ENCODE results near the gene KCNA2.

KCNA2 gene

DNA sequence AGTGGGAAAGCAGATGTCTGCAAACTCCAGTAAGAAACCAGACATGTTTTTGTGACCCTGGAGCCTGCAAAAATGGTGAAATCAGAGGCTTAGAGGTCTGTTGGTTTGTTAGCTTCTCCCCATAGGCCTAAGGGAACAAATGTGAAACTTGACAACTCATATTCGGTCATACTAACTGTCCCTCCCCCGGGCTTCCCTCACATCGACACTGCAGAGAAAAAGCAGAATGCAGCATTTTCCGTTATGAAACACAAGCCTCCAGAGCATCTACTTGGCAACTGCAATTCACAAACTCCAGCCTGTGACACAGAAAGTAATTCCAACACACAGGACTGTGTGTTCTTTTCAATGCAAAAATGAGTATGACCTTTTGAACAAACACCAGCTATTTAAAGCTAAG lies 3.7 kb downstream of the KCNA2 start:
- no peak for DNase-seq (ENCODE audit: low read depth)

DNA sequence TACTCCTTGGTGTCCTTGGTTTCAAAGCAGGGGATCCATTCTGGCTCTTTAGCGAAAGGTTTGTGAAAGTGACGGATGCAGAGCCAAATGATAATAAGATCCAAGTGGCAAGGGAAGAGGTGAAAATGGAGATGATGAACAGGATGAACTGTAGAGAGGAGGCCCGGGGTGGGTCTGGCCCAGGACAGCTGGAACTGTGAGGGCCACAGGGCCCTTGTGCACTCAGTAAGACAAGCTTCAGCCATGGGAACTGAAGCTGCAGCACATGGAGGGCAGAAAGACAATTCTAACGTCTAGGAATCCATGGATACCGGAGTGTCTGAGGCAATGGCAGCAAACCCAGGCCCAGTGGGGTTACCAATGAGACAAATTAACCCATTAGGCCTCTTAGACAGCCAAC lies 4.8 kb downstream of the KCNA2 start:
- no peak for DNase-seq (ENCODE audit: low read depth)

DNA sequence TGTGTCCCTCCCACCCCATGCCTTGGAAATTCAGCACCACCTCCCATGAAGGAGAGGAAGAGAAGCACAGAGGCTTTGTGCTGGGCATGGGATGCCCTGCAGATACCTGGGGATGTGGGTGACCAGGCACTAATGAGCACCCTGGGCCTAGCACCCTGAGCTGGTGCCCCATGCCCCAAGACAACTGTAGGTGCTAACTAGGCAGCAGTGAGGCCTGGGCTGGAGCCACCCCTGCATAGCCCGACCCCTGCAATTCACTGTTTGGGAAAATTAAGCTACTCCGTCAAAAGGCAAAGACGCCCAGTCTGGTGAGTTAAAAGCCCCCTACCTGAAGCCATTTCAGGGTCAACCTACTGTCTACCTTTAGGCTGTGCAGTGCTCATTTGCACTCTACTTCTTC lies 5.4 kb downstream of the KCNA2 start:
- DNase-seq (ENCODE audit: low read depth), result no peak

DNA sequence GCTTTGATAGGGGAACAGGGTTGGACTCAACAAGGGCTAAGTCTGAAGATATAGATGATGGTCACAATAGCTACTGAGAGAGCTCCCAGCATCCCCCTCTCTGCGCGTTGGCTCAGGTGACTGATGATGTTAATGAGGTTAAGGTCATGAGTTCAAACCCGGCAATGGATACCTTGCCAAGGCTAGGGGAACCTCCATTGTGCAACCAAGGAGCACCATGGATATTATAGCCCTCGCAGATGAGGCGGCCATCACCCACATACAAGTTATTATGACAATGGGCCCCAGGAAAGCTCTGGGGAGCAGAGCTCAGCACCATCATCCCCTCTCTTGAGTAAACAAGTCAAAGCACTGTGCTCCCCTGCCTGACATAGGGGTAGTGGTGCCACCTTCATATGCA lies 8.2 kb downstream of the KCNA2 start:
- no peak for DNase-seq (ENCODE audit: low read depth)

DNA sequence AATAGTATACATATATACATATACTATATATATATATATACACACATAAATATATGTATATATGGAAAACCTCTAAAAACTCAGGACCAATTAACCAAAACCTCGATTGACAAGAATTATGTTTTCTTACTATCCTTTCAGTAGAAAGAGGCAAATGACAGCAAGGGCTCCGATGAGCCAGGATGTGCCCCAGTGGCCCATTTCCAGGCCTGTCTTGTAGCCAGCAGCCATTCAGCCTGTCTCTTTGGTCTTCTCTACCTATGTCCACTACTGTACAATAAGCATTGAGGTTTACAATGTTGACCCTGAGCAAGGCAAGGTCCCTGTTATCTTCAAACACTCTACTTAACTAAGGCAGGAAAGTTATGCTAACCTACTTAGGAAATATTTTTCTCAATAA lies 9.8 kb downstream of the KCNA2 start:
- no peak for DNase-seq (ENCODE audit: low read depth)

DNA sequence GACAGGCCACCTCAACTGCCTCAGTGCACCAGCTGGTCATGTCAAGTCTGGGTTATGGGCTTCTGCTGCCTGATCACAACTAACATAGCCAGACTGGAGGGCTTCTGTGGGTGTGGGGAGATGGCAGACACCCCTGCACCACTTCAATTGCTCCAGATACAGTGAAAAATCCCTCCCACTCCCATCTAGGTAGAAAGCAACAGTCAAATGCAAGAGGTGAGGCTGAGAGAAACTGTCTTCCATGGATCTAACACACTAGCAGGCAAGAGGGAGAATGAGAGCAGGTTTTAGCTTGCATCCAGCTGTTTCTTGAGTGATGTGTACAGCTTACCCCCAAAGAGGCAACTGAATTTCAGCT lies 10.8 kb downstream of the KCNA2 start:
- DNase-seq (ENCODE audit: low read depth), result no peak

DNA sequence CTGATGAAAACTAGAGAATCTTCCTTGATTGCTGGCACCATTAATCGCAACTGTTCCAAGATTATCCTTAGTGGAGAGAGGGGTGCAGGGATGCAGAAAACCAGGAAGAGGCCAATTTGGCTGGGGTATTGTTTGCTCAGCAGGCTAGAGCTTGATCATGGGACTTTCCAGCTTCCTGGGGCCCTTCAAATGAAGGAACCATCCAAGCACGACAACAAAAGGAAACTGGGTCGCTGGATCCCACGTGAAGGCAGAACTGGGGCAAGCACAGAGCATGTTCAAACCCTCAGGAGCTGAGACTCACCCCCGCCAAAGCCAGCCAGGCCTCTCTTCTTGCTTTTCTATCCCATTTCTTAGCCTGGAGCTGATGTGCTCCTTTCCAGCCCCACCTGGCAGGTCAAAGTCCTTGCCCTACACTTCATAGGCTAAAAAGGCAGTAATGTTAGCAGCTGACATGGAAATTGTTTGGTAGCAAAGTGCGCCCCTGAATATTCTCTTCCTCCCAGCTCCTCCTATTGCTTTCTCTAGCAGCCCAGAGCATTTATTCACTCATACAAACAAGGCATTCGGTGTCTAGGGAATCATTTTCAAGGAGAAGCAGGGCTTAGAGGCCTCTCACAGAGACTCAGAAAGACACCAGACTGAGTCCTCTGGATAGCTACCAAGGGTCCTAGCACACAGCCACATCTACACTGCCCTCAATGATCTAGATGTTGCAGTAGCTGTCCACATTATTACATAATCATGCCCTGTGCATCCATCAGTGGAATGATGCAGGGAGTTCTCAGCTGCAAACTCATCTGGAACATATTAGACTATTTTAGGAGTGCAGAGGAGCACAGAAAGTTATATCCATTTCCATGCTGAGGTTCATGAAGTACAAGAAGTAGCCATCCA lies 11.5 kb downstream of the KCNA2 start:
- DNase-seq (ENCODE audit: low read depth), result no peak

DNA sequence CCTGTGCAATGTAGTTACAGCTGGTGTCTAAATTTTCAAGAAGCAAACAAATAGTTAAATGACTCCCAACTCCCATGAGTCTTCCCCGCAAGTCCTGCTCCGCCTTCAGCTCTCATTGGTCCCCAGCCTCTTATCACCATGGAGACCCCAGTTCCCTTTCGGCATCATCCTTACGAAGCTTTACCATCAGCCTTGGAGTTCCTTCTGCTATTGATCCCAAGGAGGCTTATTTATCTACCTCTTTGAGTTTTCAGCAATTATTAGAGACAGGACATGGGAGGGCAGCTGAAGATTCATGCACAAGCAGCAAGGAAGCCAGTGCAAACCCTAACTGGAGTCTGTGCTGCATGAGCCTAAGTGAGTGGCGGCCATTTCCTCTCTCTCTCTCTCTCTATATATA lies 12.3 kb downstream of the KCNA2 start:
- DNase-seq (ENCODE audit: low read depth), result no peak

DNA sequence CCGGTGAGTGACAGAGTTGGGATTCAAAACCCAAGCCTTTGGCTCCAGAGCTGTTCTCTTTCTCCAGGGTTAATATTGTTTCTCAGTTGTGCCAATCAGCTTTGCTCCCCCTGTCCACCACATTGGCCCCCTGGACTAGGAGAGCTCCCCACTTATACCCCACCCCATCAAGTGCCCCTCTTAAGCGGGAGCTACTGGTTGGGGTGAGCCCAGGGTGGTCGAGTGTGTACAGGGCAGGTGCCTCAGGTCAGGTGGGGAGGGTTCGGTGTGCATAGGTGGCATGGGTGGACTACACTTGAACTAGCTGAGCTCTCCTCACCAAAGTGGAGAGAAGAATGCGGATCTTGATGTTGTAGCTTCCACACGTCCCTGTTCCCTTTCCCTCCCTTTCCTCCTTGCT lies 14.2 kb downstream of the KCNA2 start:
- no peak for DNase-seq (ENCODE audit: low read depth)

DNA sequence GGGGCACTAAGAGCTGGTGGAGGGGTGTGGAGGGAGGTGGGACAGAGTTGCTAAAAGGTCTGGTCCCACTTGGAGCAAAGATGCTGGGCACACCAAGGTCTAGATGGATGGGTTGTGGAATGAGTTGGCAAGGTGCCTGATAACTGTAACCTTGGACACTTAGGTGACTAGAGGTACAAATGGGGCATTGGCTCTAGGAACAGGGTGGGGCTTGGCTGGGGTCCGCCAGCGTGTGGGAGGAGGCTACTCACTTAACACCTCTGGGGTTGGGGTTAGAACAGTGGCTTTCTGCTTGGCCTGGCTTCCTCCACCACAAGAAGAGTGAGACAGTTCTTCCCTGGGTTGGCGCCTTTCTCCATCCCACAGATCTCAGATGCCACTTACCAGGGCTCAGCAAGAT lies 17.2 kb downstream of the KCNA2 start:
- DNase-seq (ENCODE audit: low read depth), result no peak

DNA sequence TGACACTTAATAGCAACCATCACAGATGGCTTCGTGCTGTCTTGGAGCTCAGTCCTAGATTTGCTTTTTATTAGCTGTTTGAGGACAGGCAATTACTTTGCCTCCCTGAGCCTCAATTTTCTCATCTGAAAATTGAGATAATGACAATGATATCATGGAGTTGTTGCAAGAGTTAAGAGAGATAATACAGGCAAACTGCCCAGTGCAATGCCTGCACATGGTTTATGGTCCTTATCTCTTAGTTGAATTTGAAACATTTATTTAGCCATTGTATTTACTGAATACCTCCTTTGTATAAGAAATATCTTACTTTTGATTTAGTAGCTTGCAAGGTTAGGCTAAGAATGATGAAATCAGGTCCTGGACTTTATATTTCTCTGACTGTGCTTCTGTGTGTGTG lies 17.7 kb downstream of the KCNA2 start:
- DNase-seq (ENCODE audit: low read depth), result no peak

DNA sequence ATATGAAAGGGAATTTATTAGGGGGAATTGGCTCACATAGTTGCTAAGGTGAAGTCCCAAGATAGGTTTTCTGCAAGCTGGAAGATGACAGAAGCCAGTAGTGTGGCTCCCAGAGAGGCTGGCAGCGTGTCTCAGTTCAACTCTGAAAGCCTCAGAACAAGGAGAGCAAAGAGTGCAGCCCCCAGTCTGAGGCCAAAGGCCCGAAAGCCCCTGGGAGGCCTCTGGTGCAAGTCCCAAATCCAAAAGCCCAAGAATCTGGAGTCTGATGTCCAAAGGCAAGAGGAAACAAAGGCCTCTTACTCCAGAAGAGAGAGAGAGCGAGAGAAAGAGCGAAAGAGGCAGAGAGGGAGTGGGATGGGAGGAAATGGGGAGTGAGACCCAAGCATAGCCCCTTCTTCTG lies 18.3 kb downstream of the KCNA2 start:
- no peak for DNase-seq (ENCODE audit: low read depth)

DNA sequence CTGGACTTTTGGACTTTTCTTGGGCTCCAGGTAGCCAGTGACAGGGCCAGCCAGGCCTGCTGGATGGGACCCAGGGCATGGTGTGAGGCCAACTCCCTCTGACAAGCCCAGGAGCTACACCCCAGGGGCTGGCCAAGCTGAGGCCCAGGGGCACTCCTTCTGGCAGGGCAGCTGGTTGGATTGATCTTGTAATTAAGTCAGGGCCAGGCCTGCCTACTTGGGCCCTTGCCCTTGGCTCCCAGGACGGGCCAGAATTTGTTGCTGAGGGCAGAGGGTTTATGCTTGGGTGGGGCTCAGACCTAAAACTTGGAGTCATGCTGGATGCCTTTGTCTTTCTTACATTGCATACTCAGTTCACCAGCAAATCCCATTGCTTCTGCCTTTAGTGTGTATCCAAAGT lies 20.7 kb downstream of the KCNA2 start:
- DNase-seq (ENCODE audit: low read depth), result no peak

DNA sequence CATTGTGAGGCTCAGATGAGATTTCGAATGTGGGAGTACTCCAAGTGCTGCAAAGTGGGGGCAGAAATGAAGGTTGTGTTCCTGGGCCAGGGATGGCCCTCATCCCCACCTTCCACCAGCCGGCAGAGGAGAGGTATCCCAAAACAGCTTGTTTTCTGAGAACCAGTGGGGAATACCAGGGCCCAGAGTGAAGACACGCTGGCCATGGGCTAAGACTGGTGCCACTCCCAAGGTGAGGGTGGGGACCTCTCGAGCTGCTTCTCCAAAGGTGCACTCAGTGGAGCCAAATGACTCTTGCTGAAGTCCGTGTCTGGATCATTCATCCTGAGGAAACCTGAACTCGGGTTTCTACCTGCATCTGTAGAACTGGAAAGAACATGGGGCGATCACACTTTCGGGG lies 22.1 kb downstream of the KCNA2 start:
- no peak for DNase-seq (ENCODE audit: low read depth)

DNA sequence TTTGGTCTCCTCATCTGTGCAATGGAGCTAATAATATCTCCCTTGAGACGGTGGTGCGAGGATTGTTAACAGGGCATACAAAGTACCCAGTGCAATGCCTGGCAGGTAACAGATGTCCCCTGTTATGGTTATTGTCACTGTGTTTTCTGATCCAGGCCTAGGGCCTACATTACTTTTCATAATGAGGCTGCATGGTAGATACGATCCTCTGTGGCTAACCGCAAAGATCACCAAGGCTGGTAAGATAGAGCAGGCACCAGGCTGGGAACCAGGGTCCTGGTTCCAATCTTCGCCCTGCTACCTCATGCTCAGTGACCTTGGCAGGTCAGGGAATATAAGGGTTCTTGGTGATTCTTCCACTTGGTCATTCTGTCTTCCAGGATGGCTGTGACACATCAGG lies 22.7 kb downstream of the KCNA2 start:
- no peak for DNase-seq (ENCODE audit: low read depth)

DNA sequence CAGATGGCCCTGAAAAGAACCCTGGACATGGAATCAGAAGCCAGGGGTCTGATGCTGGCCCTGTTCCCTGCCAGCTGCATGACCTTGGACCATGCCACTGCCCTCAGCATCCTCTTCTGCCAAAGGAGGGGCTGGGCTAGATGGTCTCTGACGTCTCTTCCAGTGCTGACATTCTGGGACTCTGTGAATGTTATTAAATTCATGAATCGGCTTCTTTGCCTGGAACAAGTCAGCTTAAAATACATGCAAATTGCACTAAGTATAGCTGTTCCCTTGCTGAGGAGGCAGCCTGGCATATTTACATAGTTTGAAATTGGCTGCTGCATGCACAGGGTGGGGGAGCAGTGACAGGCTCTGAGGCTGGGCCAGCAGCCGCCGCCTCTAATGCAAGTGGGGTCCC lies 23.8 kb downstream of the KCNA2 start:
- no peak for DNase-seq (ENCODE audit: low read depth)

DNA sequence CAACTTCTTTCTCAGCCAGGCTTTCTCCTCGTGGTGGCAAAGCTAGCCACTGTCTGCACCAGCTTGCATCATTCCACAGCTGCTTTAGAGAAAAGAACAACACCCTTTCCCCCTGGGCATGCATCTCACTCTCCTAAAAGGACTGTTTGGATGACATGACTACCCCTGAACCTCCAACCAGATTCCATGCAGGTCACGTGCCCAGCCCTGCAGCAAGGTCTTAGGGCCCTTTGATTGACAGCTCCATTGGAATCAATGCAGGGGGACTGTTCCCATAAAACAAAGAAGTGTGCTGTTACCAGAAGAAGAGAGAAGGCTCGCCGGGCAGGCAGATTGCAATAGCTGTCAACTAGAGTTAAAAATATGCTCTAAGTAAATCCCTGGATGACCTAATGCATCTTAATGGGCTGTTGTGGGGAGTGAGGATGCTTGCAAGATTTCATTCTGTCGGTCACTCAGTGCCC lies 24.4 kb downstream of the KCNA2 start:
- DNase-seq (ENCODE audit: low read depth), result no peak

DNA sequence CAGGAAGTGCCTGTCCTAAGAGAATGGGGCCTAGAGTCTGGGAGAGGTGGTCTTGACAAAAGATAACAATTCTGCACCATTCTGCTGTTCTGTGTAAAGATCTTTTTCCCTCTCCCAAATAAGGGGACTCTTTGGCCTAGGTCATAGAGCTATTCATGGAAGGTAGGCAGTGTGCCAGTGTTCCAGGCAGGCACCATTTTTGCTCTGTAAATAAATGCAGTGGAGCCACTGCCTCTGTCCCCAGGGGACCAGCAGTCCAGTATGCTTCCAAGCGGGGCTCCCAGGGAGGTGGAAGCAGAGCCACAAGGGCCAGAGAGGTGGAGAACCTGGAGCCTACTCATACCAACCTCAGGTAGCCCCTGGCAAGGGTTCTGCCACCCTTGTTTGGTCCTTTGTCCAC lies 25.9 kb downstream of the KCNA2 start:
- no peak for DNase-seq (ENCODE audit: low read depth)

DNA sequence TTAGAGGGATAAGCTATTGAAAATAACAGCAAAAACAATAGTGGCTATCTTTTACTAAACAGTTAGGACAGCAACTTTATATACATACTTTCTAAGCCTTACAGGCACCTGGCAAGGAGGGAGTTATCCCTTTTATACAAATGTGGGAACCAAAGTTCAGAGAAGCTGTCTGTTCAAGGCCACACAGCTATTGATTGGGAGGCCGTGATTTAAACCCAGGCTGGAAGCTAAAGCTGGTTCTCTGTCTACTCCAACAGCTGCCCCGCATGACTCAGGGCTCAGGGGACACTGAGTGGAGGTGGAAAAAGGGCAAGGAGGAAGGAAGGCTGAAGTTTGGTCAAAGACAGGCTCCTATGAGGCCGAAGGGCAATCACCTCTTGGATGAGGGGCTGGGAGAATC lies 26.7 kb downstream of the KCNA2 start:
- no peak for DNase-seq (ENCODE audit: low read depth)

DNA sequence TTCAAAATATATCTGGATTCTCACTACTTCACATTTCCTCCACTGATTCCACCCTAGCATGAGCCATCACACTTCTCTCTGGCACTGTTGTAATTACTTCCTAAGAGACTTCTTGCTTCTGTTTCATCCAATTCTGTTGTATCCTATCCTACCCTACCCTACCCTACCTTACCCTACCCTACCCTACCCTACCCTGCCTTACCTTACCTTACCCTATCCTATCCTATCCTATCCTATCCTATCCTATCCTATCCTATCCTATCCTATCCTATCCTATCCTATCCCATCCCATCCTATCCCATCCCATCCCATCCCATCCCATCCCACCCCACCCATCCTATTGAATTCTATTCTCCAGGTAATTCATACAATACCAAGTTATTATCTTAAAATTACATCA lies 29.7 kb downstream of the KCNA2 start:
- DNase-seq (ENCODE audit: low read depth), result no peak

DNA sequence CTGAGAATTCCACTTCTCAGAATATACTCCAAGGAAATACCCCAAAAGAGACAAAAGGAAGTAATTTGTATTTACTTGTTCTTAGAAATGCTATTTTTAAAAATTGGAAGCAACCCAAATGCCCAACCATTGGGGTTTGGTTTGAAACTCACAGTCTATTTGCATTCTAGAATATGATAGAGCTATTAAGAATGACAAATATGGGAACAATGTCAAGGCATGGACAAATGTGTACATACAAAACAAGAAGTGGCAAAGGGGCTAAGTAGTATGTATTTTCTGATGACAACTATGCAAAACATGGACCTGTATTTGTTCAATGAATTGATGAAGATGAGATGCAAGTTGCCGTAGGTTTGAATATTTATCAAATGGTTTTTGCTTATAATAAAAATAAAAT lies 32.8 kb downstream of the KCNA2 start:
- DNase-seq (ENCODE audit: low read depth), result no peak

DNA sequence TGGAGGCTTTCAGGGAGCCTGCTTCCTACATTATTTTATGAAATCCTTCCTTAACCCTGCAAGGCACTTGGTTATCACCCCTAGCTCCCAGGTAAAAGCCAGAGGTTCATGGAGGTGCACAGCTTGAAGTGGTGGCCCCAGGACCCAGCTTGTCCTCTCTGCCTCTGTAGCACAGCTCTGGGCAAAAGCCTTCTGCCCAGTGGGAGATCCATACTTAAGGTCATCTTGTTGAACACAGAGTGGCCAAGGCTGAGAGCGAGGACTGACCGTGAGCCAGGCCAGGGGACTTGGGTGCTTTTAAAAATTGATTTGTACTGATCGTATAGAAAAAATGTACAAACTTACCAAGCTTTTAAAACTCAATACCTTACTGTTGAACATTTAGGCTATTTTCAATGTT lies 33.4 kb downstream of the KCNA2 start:
- DNase-seq (ENCODE audit: low read depth), result no peak

DNA sequence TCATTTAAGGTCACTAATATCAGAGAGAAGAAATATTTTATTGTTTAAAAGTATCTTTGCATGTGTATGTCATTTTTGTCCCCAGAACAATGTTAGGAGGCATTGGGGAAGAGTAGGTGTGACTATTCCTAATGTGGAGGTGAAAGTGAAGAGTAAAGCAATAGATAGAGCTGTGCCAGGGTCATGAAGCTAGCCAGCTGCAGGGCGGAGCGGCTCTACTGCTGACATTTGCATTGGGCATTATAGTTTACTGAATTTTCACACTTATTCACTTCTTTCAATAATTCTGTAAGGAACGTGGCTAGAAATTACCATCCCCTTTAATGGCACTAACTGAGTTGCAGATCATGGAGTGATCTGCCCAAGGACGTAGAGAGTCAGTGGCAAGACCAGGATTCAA lies 35.3 kb downstream of the KCNA2 start:
- no peak for DNase-seq (ENCODE audit: low read depth)

DNA sequence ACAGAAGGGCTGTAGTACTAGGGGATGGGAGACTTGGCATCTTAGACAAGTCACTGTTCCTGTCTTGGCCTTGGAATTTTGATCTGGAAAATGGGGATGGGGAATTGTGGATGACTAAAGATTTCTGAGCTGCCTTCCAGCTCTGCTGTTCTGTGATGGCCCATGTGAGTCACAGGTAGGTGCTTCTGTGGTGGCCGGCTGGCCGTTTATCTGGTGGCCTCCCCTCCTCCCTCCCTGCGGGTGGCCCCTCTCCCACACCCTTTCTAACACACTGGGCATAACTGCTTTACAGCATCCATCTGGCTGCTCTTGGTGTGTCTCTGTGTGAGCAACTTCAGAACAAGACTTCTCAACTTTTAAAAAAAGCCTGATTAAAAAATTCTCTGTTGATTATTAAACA lies 35.9 kb downstream of the KCNA2 start:
- DNase-seq (ENCODE audit: low read depth), result no peak

All from T-helper 22 cell (primary cell).